Left renal pelvis (tissue), 4 donors: ENCODE data around the gene SMTN. TPM values are rescaled to one million over a fixed set of nuclear protein-coding genes. Genes with fewer than 3 reads are reported as not detected.
"Not testable (repeated sequence)": the region's sequence is repeated elsewhere in the genome, so short reads cannot be mapped to it uniquely, and the experiment has no call there.

Experiments
- DNase-seq, 4 donors: peaks; one replicate each; pipeline ENCODE4 v3.0.0-alpha.2; 2013; ENCODE audit warnings: low read depth in 4 of 4, low spot score in 3 of 4
- polyA plus RNA-seq, 4 donors: library from polyadenylated mRNA; unstranded; fragments of 120-200 nt; gene quantifications; one replicate each; pipeline ENCODE4 v1.2.1, GENCODE V29; 2013; ENCODE audit not compliant: insufficient read length in 4 of 4

The SMTN gene
- polyA plus RNA-seq, 4 donors: 31.0 to 52.3 (median 45.0) TPM

- DNase-seq: no peak
These were observed 22.0 kb downstream of the SMTN start for GRCh38 chr22:31103111-31103510.

- no peak for DNase-seq
These were observed 23.0 kb downstream of the SMTN start for GRCh38 chr22:31103899-31104694.

- DNase-seq: no peak
These were observed 23.8 kb downstream of the SMTN start for GRCh38 chr22:31104869-31105268.

DNA sequence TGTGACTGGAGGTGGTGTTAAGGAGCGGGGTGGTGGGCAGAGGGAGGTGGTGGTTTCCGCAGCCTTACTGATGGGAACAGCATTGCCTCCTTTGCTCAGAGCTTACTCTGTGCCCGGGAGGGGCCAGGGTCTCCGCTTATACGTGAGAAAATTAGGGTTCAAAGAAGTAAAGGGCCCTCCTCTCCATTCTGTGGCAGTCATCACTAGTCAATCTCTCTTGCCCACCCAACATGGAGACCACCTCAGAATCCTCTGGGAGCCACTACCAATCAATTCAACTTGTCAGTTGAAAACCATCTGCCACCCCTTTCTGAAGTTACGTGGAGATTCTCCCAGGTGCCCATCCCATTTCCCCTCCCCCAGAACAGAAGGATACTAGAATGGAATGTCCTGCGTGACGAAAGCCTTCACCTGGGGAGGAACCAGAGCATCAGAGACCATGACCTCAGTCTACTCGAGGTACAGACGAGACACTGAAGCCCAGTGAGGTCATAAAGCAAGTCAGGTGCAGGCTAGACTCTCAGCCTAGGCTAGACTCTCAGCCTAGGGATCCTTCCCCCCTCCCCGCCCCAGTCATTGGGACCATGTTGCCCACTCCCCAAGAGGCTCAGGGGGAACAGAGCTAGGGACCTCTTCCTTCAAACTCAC is 24.3 kb downstream of the SMTN start:
- no peak for DNase-seq

DNA sequence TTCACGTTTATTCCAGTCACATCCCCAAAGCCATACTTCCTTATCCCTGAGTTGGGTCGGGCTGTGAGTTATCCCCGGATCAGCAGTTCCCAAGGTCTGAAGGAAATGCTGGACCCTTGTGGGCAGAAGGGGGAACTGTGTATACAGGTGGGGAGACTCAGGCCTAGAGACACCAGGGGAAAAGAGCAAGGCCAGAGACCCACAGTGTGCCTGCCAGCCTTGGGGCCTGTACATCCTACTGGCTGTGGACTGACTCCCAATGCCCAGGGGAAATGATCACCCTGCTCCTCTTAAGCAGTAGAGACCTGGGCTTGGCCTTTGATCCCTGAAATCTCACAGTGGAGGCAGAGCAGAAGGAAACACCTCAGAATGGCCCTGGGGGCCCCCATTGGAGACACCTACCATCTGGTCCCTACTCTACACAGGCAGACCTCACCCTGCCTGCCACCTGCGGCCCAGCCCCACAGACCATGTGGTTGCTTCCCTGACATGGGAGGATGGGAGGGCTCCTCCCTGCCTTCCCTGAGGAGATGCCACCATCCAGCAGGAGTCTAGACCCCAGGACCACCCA is 25.0 kb downstream of the SMTN start:
- DNase-seq: no peak

GRCh38 chr22:31106731-31107177 is 25.6 kb downstream of the SMTN start:
- DNase-seq: no peak

DNA sequence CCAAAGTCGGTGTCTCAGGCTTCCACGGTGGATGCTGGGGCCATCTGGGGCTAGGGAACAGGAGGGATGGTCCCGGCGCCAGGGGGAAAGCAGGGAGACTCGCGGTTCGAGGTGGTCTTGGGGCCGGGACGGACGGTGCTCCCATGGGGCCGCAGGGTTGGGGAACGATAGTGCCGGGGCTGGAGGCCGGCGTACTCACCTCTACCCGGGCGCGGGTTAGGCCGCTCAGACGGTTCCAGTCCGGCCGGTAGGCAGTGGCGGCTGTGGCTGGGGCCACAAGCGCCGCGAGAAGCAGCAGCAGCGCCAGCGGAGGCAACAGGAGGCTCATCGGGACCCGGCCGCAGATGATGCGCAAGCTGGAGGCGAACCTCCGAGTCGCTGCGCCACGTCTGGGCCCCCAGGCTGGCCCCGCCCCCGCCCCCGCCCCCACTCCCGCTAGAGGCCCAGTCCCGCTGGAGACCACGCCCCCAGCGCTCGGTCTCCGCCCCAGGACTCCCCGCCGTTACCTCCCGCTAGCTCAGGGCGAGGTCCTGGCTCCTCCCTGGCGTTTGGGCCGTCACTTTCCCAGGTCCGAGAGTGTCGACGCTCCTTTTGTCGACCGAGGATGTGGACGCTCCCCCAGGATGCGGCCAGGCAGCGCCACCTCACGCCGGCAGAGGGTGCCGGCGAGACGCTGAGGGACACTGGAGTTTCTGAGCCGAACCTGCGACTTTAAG is 26.2 kb downstream of the SMTN start, which contains the start of gene SELENOM:
SELENOM (minus strand) TSS at position 391 of the 716 bp plus-strand sequence; CDS start at position 328, 63 bp downstream.
- DNase-seq: peak; percentile 85 to 91 (median 86)

GRCh38 chr22:31107894-31108218 is 26.7 kb downstream of the SMTN start:
- no peak for DNase-seq

GRCh38 chr22:31112547-31113091 is 31.5 kb downstream of the SMTN start:
- DNase-seq: not testable (repeated sequence)

DNA sequence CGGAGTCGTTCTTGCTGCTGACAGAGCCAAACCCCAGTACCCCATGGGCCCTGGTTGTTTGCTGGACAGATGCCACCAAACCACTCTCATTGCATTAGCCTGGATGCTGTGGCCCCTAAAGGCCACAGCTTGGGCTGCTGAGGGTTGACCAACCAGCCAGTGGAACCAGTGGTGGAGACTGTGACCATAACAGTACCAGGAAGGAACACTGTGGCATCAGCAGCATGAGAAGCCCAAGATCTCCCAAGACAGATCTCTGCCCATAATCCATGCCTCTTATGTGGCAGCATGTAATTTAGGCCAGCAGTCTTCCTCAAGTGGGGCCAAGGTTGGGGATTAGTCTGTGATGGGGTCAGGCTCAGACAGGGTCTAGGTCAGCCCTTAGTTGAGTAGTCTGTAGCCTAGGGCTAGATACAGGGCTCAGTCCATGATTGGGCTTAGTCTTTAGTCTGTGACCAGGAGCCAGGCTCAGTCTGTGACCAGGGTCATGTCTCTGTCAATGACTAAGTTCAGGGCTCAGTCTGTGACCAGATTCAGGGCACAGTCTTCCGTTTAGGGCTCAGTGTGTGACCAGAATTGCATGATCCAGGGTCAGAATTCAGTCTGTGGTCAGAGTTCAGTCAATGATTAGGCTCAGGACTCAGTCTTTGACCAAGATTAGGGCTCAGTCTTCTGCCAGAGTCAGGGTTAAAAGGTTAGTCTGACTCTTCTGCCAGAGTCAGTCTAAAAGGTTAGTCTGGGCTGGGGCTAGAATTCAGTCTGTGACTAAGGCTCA is 37.1 kb downstream of the SMTN start:
- no peak for DNase-seq

DNA sequence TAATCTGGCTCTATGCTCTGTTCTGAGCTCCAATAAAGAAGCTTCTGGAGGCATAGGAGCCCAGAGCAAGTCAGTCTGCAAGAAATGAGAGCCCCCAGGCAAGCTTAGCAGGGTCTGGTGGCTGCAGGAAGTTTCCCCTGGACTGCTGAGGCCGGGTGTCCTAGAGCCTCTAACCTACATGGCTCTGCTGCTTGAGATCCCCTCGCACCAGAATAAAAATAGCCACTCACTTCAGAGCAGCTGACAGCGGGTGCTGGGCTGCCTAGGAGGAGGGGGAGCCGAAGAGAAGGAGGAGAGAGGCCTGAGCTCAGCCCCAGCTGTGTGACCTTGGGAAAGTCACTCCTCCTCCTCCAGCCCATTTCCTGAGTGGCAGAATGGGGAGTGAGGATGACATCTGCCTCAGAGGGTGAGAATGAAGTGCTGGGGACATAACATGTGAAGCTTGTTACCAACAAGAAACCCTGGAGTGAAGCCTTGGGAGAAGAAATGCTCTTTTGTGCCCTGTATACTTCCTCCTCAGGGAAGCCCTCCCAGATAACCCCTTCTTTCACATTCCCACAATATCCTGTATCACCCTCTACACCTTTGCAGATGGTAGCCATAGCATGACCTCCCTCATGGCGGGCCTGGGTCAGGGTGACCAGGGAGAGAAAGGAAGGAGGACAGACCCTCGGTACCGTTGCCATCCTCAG is 38.1 kb downstream of the SMTN start:
- no peak for DNase-seq

DNA sequence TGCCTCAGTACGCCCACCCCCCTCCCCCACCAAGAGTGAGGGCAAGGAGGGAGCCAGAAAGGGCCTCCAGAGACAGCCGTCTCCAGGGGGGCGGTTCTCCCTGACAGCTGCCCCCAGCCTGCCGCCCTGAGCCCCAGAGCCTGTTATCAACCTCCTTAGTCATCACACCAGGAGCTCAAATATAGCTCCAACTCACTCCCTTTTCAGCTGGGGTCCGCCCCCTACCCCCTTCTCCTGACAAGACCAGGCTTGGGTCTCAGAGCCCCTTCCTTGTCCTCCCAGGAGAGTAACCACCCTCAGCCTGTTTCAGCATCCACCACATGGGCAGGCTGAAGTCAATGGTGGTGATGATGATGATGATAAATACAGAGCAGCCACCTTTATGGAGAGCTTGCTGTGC is 39.1 kb downstream of the SMTN start:
- DNase-seq: no peak

GRCh38 chr22:31120642-31121041 is 39.5 kb downstream of the SMTN start:
- no peak for DNase-seq

- DNase-seq: no peak
These were observed 40.3 kb downstream of the SMTN start for GRCh38 chr22:31121403-31121802.

DNA sequence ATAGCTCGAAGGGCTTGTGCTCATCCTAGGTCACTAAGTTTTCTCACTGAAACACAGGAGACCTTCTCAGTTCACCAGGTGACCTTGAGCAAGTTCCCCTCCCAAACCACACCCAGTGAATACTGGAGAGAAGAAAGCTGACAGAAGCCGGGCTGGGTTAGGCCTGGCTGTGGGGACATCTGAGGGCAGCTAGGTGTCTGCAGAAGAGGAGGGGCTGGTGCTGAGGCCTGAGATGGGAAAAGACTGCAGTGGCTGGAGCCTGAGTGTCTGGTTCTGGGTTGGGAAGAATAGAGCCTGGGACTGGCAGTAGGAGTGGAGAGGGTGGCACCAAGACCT is 41.0 kb downstream of the SMTN start:
- DNase-seq: no peak

DNA sequence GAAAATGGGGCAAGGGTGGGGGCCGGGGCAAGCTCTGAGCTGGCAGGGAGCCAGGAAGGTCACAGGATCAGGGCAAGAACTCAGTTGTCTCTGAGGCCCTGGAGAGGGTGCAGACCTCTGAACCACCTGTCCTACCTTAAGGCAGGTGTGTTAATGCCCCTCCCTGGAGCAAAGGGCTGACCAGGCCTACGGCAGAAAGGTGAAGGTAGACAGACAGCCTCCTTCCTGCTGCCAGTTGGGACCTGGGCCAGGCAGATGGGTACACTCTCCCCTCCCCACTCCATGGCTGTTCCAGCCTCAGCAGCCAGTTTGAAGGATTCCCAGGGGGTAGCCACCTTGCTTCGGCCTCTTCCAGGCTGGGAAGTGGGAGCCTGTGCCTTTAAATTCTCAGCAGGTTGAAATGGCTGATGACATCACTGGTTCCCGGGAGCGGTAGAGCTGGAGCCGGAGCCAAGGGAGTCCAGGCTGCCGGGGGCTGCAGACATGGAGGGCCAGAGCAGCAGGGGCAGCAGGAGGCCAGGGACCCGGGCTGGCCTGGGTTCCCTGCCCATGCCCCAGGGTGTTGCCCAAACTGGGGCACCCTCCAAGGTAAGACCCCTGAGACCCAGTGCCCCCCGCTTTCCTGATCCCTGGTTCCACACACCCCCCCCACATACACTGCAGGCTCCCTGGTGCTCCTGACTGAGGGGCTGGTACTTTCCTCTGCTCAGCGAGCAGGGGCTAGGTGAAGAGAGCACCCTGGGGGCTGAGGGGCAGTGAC is 41.6 kb downstream of the SMTN start, which contains the start of gene INPP5J:
INPP5J (plus strand) TSS at position 435 of the 760 bp plus-strand sequence; CDS start at position 484, 49 bp downstream.
- no peak for DNase-seq

DNA sequence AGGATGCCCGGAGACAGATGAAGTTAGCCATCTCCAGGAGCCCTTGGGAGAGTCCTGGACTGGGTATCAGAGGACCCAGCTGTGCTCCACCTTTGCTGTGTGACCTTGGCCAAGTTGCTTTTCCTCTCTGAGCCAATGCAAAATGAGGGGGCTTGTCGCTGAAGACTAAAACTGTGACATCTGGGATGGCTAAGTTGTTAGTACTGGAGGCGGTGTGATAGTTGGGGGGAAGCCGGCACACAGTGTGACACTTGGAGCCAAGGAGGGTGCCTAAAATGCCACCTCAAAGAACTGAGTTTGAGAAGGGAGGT is 42.1 kb downstream of the SMTN start:
- no peak for DNase-seq

DNA sequence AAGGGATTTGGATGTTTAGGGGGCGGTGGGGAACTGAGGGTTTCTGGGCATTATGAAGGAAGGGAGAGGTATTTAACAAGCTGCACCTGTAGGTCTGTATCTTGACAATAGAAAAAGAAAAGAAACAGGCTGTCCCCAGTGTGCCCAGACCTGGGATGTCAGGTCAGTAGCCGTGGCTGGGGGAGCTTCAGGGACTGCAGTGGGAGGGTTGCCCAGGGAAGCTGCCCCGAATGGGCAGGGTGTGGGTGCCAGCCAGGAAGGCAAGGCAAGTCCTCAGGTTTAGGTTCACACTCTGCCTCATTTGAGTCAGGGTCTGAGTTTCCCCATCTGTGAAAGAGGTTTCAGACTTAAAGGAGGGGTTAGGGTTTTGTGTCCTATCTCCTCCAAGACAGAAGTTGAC is 43.2 kb downstream of the SMTN start:
- no peak for DNase-seq
